ENCODE results near the gene DTNB.

DNA sequence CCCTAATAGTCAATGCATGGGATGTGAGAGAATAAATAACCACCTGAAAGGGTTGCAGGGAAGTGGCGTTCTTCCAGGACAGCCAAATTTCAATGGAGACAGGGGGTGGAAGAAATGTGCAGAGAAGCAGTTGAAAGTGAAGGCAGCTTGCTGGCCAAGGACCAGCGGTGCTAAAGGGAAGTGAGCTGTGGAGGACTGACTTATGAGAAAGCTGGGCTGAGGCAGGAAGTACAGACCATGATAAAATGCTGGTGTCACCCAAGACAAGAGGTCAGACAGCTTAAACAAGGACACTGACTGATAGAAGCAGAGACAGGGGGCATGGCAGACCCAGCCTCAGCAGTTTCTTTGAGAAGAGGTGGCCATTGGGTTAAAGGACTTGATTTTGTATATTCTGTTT is 106.7 kb downstream of the DTNB start:
- TF ChIP-seq, protein P1, sequence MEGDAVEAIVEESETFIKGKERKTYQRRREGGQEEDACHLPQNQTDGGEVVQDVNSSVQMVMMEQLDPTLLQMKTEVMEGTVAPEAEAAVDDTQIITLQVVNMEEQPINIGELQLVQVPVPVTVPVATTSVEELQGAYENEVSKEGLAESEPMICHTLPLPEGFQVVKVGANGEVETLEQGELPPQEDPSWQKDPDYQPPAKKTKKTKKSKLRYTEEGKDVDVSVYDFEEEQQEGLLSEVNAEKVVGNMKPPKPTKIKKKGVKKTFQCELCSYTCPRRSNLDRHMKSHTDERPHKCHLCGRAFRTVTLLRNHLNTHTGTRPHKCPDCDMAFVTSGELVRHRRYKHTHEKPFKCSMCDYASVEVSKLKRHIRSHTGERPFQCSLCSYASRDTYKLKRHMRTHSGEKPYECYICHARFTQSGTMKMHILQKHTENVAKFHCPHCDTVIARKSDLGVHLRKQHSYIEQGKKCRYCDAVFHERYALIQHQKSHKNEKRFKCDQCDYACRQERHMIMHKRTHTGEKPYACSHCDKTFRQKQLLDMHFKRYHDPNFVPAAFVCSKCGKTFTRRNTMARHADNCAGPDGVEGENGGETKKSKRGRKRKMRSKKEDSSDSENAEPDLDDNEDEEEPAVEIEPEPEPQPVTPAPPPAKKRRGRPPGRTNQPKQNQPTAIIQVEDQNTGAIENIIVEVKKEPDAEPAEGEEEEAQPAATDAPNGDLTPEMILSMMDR (IDR thresholded peaks at IDR 0.05; ENCODE audit: poor library complexity): no peak
- no peak for TF ChIP-seq EZH2phosphoT487 (IDR thresholded peaks at IDR 0.05; ENCODE audit: low read depth, severe bottlenecking, unreplicated experiment)
